Measurements from ENCODE around the gene LRRC9. TPM values are rescaled to one million over a fixed set of nuclear protein-coding genes. Genes with fewer than 3 reads are reported as not detected.
A peak's percentile ranks its signal among the peaks of the same experiment; 100 is the strongest.
"Not testable (repeated sequence)": the region's sequence is repeated elsewhere in the genome, so short reads cannot be mapped to it uniquely, and the experiment has no call there.

Gene LRRC9
- total RNA-seq, 1 experiment from 2014 or later, result not detected

DNA sequence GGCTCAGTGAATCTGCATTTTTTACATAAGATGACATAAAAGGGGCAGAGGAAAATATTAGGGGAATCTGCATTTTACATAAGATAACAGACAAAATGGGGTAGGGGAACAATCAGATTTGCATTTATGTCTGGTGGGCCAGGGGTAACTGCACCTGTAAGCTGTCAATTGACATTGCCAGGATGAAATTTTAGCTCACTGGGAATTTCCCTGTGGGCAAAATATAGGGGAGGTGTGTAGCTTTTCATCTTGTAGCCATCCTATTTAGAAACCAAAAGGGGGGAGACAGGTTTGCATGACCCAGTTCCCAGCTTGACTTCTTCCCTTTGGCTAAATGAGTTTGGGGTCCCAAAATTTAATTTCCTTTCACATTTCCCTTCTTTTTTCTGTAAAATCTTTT is 175.3 kb downstream of the LRRC9 start:
- H3K9me3 ChIP-seq (replicated peaks), result no peaks in the 10 kb centered on the region
- H3K27ac ChIP-seq, result no peak overlapping the region
- DNase-seq, result no peak
- no peaks in the 10 kb centered on the region for H3K27me3 ChIP-seq
- no peak overlapping the region for H3K4me3 ChIP-seq
- peaks cover 12% of the 10 kb centered on the region; the same call in 1 of the 2 replicates for H3K4me1 ChIP-seq
- H3K36me3 ChIP-seq, result peaks cover 19% of the 10 kb centered on the region

DNA sequence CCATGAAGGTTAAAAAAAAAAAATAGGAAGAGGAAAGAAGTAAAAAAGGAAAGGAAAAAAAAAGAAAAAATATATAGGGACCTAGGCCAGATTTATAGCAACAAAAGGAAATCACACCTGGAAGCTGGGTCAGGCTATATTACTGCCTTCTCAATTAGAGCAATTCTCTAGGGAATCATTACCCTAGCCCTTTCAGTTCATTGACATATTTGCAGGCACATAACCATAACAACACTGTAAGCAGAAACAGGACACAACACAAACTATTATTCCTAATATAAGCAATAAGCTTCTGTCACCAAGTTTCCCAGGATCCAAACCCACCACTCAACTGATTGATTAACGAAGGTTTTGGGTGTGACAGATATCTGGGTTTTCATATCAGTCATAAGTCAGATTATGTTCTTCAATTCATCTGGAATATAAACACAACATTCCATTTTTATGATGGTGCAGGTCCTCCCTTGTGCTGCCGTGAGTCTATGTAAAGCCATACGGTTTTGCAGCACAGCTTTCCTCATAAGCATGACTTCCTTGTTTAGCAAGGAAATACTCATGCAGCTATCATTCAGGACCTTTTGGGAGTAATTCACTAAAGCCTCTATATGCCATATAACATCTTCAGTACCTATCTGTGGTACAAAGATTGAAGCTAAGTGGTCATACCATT is 176.0 kb downstream of the LRRC9 start:
- Histone ChIP-seq H3K27ac (no peak overlapping the region), H3K27me3 (no peaks in the 10 kb centered on the region), H3K4me3 (no peak overlapping the region), H3K9me3 (replicated peaks) (no peaks in the 10 kb centered on the region), H3K36me3 (peaks cover 19% of the 10 kb centered on the region), H3K4me1 (peaks cover 7% of the 10 kb centered on the region; the same call in 1 of the 2 replicates)
- no peak for DNase-seq

DNA sequence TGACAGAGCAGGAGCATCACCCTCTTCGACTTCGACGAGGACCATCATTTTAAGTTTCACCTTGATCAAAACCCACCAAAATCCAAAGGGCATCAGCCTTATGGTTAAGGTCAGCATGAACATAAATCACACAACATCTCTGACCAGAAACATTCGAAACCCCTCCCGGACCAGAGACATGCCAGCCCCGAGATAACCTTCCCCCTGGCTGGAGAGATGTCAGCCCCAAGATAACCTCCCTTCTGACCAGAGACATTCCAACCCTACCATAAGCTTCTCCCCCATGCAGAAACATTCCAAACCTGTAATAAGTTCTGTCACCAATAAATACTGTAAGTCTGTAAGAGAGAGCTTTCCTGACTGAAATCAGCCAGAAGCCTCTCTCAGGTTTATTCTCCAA is 178.0 kb downstream of the LRRC9 start:
- DNase-seq, result no peak
- no peak overlapping the region for H3K27ac ChIP-seq
- H3K4me1 ChIP-seq, result peaks cover 7% of the 10 kb centered on the region; the same call in 1 of the 2 replicates
- H3K27me3 ChIP-seq, result no peaks in the 10 kb centered on the region
- peaks cover 19% of the 10 kb centered on the region for H3K36me3 ChIP-seq
- no peaks in the 10 kb centered on the region for H3K9me3 ChIP-seq (replicated peaks)
- H3K4me3 ChIP-seq, result no peak overlapping the region

DNA sequence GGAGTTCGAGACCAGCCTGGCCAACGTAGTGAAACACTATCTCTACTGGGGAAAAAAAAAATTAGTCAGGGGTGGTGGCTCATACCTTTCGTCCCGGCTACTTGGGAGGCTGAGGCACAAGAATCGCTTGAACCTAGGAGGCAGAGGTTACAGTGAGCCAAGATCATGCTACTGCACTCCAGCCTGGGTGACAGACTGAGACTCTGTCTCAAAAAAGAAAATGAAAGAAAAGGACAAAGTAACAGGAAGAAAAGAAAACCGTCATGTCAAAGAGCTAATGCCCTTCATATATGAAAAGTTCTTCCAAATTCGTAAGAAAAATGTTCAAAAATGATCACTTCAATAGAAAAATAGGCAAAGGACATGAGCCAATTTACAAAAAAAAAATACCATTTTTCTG is 179.9 kb downstream of the LRRC9 start:
- not testable (repeated sequence) for H3K27me3 ChIP-seq; H3K4me1 ChIP-seq; H3K9me3 ChIP-seq (replicated peaks); H3K27ac ChIP-seq; DNase-seq; H3K4me3 ChIP-seq
- H3K36me3 ChIP-seq, result peaks cover 19% of the 10 kb centered on the region

DNA sequence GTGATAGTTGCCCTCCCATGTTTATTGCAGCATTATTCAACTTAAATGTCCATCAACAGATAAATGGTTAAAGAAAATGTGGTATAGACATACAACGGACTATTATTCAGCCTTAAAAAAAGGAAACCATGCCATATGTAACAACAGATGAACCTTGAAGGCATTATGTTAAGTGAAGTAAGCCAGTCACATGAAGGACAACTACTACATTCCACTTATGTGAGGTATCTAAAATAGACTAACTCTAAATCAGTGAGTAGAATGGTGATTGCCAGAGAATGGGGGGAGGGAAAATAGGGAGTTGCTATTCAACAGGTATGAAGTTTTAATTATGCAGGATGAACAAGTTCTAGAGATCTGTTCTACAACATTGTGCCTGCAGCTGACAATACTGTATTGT is 181.8 kb downstream of the LRRC9 start:
- no peak for DNase-seq
- no peaks in the 10 kb centered on the region for H3K27me3 ChIP-seq
- no peak overlapping the region for H3K4me3 ChIP-seq
- H3K36me3 ChIP-seq, result peaks cover 15% of the 10 kb centered on the region
- no peaks in the 10 kb centered on the region for H3K4me1 ChIP-seq
- H3K9me3 ChIP-seq (replicated peaks), result no peaks in the 10 kb centered on the region
- H3K27ac ChIP-seq, result no peak overlapping the region

DNA sequence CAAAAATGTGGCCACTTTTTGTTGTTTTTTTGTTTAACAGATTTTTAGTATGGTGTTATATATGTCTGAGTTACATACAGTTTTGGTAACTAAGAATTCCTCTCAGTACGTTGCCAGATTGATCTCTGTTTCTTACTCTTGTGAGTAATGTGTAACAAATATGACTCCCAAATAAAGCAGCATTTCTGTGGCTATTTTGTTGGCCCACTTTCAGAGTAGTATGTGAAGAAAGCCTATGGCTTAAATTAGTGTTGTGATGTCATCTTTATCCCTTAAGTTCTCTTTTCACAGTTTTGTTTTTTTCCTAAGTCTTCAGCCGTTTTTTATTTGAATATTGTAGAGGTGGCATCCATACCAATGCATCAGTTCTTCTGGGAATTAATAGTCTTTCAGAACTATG is 182.4 kb downstream of the LRRC9 start:
- H3K36me3 ChIP-seq, result peaks cover 13% of the 10 kb centered on the region
- H3K4me1 ChIP-seq, result no peaks in the 10 kb centered on the region
- H3K4me3 ChIP-seq, result no peak overlapping the region
- no peak for DNase-seq
- H3K9me3 ChIP-seq (replicated peaks), result no peaks in the 10 kb centered on the region
- H3K27me3 ChIP-seq, result no peaks in the 10 kb centered on the region
- H3K27ac ChIP-seq, result no peak overlapping the region

DNA sequence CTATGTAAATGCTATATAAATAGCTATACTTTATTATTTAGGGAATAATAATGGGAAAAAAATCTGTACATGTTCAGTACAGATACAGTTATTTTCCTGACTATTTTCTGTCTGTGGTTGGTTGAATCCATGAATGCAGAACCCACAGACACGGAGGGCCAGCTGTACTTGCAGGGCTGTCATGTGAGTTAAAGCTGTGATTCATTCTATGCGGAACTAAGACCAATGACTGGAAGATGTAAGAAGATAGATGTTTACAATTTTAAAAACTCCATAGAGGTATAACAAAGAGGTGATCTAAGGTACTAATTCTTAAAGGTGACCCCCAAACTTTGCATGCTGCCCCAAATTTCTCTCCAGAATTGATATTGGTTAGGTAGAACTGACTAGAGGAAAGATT is 186.4 kb downstream of the LRRC9 start:
- peak in 1 of 2 experiments; percentile 8 for DNase-seq
- H3K27me3 ChIP-seq, result no peaks in the 10 kb centered on the region

DNA sequence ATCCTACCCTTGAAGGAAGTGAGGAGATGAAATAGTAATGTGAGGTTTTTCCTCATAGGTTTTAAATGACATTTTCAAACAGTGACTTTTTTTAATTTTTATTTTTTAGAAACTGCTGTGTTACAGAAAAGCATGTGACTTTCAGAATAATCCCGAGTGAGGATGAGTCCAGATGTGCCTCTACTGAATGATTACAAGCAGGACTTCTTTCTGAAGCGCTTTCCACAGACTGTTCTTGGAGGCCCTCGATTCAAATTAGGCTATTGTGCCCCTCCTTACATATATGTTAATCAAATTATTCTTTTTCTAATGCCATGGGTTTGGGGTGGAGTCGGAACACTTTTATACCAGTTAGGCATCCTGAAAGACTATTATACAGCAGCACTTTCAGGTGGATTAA is 187.5 kb downstream of the LRRC9 start:
- DNase-seq, result no peak
- Histone ChIP-seq H3K36me3 (peaks cover 18% of the 10 kb centered on the region), H3K9me3 (replicated peaks) (no peaks in the 10 kb centered on the region), H3K27ac (no peak overlapping the region), H3K4me3 (no peak overlapping the region), H3K27me3 (no peaks in the 10 kb centered on the region), H3K4me1 (no peaks in the 10 kb centered on the region)

More for the DNA sequence above, 186.4 kb downstream of the LRRC9 start:
- Histone ChIP-seq H3K4me1 (no peaks in the 10 kb centered on the region), H3K4me3 (no peak overlapping the region), H3K36me3 (peaks cover 18% of the 10 kb centered on the region), H3K27ac (no peak overlapping the region), H3K9me3 (replicated peaks) (no peaks in the 10 kb centered on the region)

DNA sequence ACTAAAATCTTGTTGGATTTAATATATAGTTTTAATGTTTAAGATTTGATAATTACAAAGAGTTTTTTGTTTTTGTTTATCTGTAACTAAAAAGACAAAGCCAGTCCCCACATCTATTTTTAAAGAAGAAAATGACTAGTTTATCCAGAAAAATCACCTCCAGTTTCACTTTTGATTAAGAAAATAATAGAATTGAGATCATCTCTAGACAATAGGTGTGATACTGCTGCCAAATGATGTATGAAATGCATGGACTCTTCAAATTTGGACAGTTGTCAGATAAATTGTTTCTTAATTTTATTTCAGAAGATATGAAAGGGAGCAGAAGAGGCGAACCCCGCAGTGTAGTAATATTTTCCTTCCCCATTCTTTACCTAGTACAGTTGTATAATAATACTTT is 191.8 kb downstream of the LRRC9 start:
- Histone ChIP-seq H3K9me3 (replicated peaks) (no peaks in the 10 kb centered on the region), H3K4me3 (no peak overlapping the region), H3K27ac (no peak overlapping the region), H3K27me3 (no peaks in the 10 kb centered on the region), H3K36me3 (peaks cover 32% of the 10 kb centered on the region), H3K4me1 (no peaks in the 10 kb centered on the region)
- no peak for DNase-seq

Other genes starting within 250 kb of the LRRC9 start
- 0.46 and 0.49 TPM in 2 replicates for gene RTN1, start 49.4 kb upstream of the LRRC9 start, total RNA-seq (2014; rRNA removed; shearing (Covaris generic))
- 64.9 and 66.2 TPM in 2 replicates for gene PCNX4, start 171.8 kb downstream of the LRRC9 start, total RNA-seq (2014; rRNA removed; shearing (Covaris generic))
- gene DHRS7, start 245.3 kb downstream of the LRRC9 start, total RNA-seq (2014; rRNA removed; shearing (Covaris generic)), result 18.4 and 24.8 TPM in 2 replicates